Central memory CD8-positive, alpha-beta T cell (primary cell): ENCODE measurements around the gene RNASE7.

Source experiments
- ATAC-seq: fragments of 150-1000 bp; cut with Tn5 transposase; replicated peaks from 2 replicates; pipeline ENCODE4 v1.10.0; 2022; ENCODE audit warnings: mild to moderate bottlenecking, moderate FRiP score, moderate number of reproducible peaks; ENCODE audit not compliant: poor library complexity, severe bottlenecking; ENCODE audit errors: extremely low read depth
- DNase-seq, 2 donors: peaks; one replicate each; pipeline ENCODE4 v3.0.0; 2021; ENCODE audit warnings: low spot score in 2 of 2
- H3K27ac Mint-ChIP-seq: one replicate; pipeline ENCODE4 v1.8.0; 2022; ENCODE audit warnings: low read depth, mild to moderate bottlenecking, moderate library complexity, mixed read lengths
- H3K27me3 Mint-ChIP-seq: one replicate; pipeline ENCODE4 v1.8.0; 2022; ENCODE audit warnings: mixed read lengths
- H3K36me3 Mint-ChIP-seq: one replicate; pipeline ENCODE4 v1.8.0; 2022; ENCODE audit warnings: mild to moderate bottlenecking, moderate library complexity, mixed read lengths; ENCODE audit not compliant: insufficient read depth
- H3K4me1 Mint-ChIP-seq: one replicate; pipeline ENCODE4 v1.8.0; 2022; ENCODE audit warnings: mixed read lengths
- H3K4me3 Mint-ChIP-seq: one replicate; pipeline ENCODE4 v1.8.0; 2022; ENCODE audit warnings: mild to moderate bottlenecking, moderate library complexity, mixed read lengths
- H3K9me3 Mint-ChIP-seq: one replicate; pipeline ENCODE4 v1.8.0; 2022; ENCODE audit warnings: mixed read lengths

Gene RNASE7

GRCh38 chr14:21015312-21015711, 26.9 kb upstream of the RNASE7 start:
- DNase-seq = no peak
- H3K4me3 Mint-ChIP-seq = no peak overlapping the region
- ATAC-seq = no peak
- H3K9me3 Mint-ChIP-seq = no peaks in the 10 kb centered on the region
- peaks cover 5% of the 10 kb centered on the region for H3K4me1 Mint-ChIP-seq
- no peak overlapping the region for H3K27ac Mint-ChIP-seq
- peaks cover 5% of the 10 kb centered on the region for H3K36me3 Mint-ChIP-seq
- peaks cover 38% of the 10 kb centered on the region for H3K27me3 Mint-ChIP-seq

GRCh38 chr14:21016413-21017190, 25.6 kb upstream of the RNASE7 start:
- Mint-ChIP-seq H3K4me3 (no peak overlapping the region), H3K27me3 (peaks cover 27% of the 10 kb centered on the region), H3K9me3 (no peaks in the 10 kb centered on the region), H3K4me1 (peaks cover 5% of the 10 kb centered on the region), H3K36me3 (peaks cover 8% of the 10 kb centered on the region), H3K27ac (no peak overlapping the region)
- ATAC-seq = no peak
- DNase-seq = no peak

DNA sequence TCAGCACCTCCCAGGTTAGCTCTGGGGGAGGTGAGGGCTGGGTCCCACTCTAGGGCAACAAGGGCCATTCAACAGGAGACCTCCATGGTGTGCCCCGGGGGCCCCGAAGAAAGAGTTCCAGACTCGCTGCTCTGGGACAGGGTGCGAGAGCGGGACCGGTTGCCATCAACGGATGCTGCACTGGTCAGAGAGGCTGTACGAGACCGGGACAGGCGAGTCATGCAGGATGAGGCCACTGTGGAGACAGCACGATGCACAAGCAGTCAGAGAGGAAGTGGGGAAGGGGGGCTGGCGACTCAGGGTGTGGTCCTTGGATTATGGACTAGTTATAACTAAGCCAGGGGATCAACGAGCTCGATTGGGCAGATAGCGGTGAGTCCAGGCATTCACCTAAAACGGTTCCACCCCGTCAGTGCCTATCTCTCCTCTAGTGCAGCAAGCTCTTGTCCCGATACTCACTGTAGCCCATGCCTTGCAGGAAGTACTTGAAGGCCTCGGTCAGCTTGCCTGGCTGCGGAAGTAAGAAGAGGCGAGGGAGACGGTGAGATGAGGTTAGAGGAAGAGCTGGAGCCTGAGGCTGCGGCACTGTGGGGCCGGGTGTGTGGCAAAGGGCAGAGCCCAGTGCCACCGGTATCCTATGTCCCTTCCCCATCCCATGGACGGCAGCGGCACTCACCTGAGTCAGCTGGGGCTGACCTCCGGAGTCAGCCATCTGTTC, 24.5 kb upstream of the RNASE7 start:
- ATAC-seq (no peak), DNase-seq (no peak)
- no peaks in the 10 kb centered on the region for H3K9me3 Mint-ChIP-seq
- peaks cover 10% of the 10 kb centered on the region for H3K36me3 Mint-ChIP-seq
- H3K27ac Mint-ChIP-seq = no peak overlapping the region
- peaks cover 17% of the 10 kb centered on the region for H3K27me3 Mint-ChIP-seq
- H3K4me1 Mint-ChIP-seq = peaks cover 5% of the 10 kb centered on the region
- H3K4me3 Mint-ChIP-seq = no peak overlapping the region

- Mint-ChIP-seq H3K4me3 (no peak overlapping the region), H3K4me1 (peaks cover 5% of the 10 kb centered on the region), H3K9me3 (no peaks in the 10 kb centered on the region), H3K27me3 (peaks cover 11% of the 10 kb centered on the region), H3K36me3 (peaks cover 10% of the 10 kb centered on the region), H3K27ac (no peak overlapping the region)
- ATAC-seq = no peak
- no peak for DNase-seq
Observed at GRCh38 chr14:21018286-21018685, 23.9 kb upstream of the RNASE7 start.

DNA sequence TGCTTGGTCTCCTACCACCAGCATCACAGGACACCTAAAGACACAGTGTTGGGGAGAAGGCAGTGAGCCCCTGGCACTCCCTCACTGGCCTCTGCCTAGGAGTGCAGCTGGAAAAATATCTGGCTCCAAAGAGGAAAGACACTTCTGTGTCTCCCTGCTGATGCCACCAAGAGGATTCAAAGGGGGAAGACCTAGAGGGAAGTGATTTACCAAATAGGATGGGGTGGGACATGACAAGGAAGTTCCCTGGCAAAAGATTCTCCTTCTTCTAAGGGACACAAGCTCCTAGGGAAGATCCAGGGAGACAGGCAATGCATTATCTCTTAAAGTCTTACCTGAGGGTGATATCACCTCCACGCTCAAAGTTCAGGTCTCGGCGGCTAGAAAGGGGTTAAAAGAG, 23.4 kb upstream of the RNASE7 start:
- no peaks in the 10 kb centered on the region for H3K9me3 Mint-ChIP-seq
- peaks cover 10% of the 10 kb centered on the region for H3K36me3 Mint-ChIP-seq
- DNase-seq (no peak), ATAC-seq (no peak)
- H3K4me3 Mint-ChIP-seq = no peak overlapping the region
- H3K27me3 Mint-ChIP-seq = peaks cover 7% of the 10 kb centered on the region
- H3K4me1 Mint-ChIP-seq = peaks cover 4% of the 10 kb centered on the region
- no peak overlapping the region for H3K27ac Mint-ChIP-seq

DNA sequence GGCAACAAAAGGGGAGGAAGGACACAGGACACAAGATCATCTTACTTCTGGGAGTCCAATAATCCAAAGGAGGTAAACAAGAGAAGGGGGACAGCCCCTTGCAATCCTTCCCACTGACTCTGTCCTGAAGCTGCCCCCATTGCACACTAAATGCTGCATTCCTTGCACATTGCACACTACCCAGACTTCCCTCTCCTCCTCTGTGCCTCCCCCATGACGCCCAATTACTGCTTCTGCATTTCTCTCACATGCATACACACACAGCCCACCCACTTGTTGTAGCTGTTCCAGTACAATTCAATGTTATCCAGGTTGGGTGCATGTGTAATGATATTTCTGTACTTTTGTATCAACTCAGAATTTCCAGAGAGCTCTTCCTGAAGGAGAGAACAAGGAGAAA, 22.8 kb upstream of the RNASE7 start:
- H3K9me3 Mint-ChIP-seq = no peaks in the 10 kb centered on the region

DNA sequence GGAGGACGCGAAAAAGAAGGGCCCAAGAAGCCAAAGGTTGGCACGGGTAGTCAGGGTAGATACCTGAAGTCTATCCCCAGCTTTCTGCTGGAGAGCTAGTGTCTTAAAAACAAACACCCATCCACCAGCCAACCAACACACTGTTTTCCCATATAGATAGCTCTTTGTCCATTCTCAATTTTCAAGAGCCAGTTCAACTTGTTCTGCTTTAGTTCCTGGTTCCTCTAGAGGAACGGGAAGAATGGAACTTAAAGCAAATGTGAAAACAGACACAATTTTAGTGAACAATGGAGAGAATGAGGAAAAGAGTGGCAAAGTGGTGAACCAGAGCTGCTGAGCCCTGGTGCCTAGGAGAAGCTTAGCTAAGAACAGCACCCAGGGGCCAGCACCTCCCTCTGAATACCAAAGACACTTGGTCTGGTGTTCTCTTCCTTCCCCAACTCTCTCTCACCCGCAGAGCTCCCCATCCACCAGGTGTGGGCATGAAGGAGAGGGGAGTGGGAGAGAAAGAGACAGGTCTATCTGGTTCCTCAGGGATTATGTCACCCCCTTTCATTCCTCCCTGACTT, 21.1 kb upstream of the RNASE7 start:
- H3K4me1 Mint-ChIP-seq = peaks cover 6% of the 10 kb centered on the region
- ATAC-seq (no peak), DNase-seq (no peak)
- no peaks in the 10 kb centered on the region for H3K27me3 Mint-ChIP-seq
- H3K9me3 Mint-ChIP-seq = no peaks in the 10 kb centered on the region
- no peak overlapping the region for H3K27ac Mint-ChIP-seq
- no peak overlapping the region for H3K4me3 Mint-ChIP-seq
- H3K36me3 Mint-ChIP-seq = peaks cover 12% of the 10 kb centered on the region

More for the DNA sequence above, 22.8 kb upstream of the RNASE7 start:
- DNase-seq = no peak
- no peak for ATAC-seq
- Mint-ChIP-seq H3K4me1 (peaks cover 6% of the 10 kb centered on the region), H3K27ac (no peak overlapping the region), H3K36me3 (peaks cover 10% of the 10 kb centered on the region), H3K4me3 (no peak overlapping the region), H3K27me3 (peaks cover under 1% of the 10 kb centered on the region)

- Mint-ChIP-seq H3K4me3 (peak overlapping the region; percentile 33), H3K27ac (no peak overlapping the region), H3K9me3 (no peaks in the 10 kb centered on the region), H3K36me3 (peaks cover 9% of the 10 kb centered on the region), H3K4me1 (peaks cover 6% of the 10 kb centered on the region), H3K27me3 (no peaks in the 10 kb centered on the region)
- no peak for DNase-seq
- ATAC-seq = no peak
Observed at GRCh38 chr14:21022686-21023085, 19.5 kb upstream of the RNASE7 start.

DNA sequence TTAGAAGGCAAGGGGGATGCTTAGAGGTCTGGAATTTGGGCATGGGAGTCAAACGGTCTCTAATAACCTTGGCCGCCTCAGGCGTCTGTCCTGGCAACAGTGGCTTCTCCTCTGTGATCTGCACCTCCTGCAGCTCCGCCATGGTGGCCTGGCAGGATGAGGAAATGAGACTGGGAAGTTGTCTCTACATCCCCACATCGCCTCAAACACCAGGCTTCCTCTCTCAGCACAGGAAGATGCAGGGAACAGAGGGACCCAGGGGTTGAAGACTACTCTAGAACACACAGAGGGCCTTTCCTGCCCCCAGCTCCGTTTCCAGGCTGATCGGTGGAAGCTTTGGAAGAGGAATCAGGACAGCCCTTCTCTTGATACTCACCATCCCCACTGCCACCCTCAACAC, 19.0 kb upstream of the RNASE7 start:
- H3K9me3 Mint-ChIP-seq = no peaks in the 10 kb centered on the region
- no peak for ATAC-seq
- H3K4me1 Mint-ChIP-seq = peaks cover 6% of the 10 kb centered on the region
- no peaks in the 10 kb centered on the region for H3K27me3 Mint-ChIP-seq
- peaks cover 9% of the 10 kb centered on the region for H3K36me3 Mint-ChIP-seq
- H3K27ac Mint-ChIP-seq = no peak overlapping the region
- no peak for DNase-seq
- peak overlapping the region; percentile 88 for H3K4me3 Mint-ChIP-seq

- peak overlapping the region; percentile 42 for H3K27ac Mint-ChIP-seq
- H3K9me3 Mint-ChIP-seq = no peaks in the 10 kb centered on the region
- no peaks in the 10 kb centered on the region for H3K27me3 Mint-ChIP-seq
- H3K4me3 Mint-ChIP-seq = peak overlapping the region; percentile 88
- peaks cover 6% of the 10 kb centered on the region for H3K4me1 Mint-ChIP-seq
- peaks cover 9% of the 10 kb centered on the region for H3K36me3 Mint-ChIP-seq
- DNase-seq (no peak), ATAC-seq (no peak)
Observed at GRCh38 chr14:21023817-21024584, 18.2 kb upstream of the RNASE7 start.

DNA sequence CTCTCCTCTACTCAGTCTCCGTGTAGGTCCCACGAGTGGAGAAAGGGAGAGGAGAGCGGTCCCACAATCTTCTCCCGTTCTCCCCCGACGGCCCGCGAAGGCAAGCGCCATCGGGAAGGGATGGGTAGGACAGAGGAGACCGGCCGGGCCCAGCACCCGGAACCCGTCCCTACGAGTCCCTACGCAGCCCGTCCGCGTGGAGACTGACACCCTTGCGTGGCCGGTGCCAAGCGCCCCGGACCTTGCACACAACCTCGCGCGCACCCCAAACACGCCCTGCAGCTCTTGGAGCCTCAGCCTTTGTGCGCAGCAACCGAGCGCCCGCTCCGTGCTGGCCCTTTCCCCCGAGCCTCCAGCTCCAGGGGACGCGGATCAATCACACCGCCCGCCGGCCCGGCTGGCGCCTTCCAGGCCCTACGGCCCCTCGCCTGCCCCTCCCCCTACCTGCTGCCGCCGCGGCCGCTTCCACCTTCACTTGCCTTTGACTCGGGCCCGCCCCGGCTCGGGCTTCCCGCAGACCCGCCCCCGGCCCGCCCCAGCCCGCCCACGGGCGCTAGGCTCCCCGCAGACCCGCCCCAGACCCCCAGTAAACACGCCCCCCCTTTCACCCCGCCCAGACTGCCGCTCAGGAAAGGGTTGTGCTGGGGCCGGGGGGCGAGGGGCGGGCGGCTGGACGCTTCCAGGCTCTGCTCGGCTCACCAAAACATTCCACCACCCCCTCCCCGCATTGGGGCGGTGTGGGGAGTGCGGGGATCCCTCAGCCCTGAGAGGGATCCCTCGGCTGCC, 17.4 kb upstream of the RNASE7 start, which contains the start of gene NDRG2:
Gene NDRG2, minus strand, starts transcription at position 477 of the 786 bp plus-strand sequence. CDS start 1,746 bp downstream, outside the sequence.
- H3K36me3 Mint-ChIP-seq = peaks cover 8% of the 10 kb centered on the region
- H3K4me1 Mint-ChIP-seq = peaks cover 6% of the 10 kb centered on the region
- no peaks in the 10 kb centered on the region for H3K27me3 Mint-ChIP-seq
- peak within 1 kb of the TSS; percentile 88 for H3K4me3 Mint-ChIP-seq
- ATAC-seq = peak; percentile 87
- peak within 1 kb of the TSS; percentile 54 for H3K27ac Mint-ChIP-seq
- peak; percentile 46 to 48 for DNase-seq
- no peaks in the 10 kb centered on the region for H3K9me3 Mint-ChIP-seq
